ENCODE results near the gene RAB7A.
"Not testable (repeated sequence)": the region's sequence is repeated elsewhere in the genome, so short reads cannot be mapped to it uniquely, and the experiment has no call there.

Gene RAB7A

GRCh38 chr3:128760881-128761280 is 34.9 kb downstream of the RAB7A start:
- no peak for DNase-seq

DNA sequence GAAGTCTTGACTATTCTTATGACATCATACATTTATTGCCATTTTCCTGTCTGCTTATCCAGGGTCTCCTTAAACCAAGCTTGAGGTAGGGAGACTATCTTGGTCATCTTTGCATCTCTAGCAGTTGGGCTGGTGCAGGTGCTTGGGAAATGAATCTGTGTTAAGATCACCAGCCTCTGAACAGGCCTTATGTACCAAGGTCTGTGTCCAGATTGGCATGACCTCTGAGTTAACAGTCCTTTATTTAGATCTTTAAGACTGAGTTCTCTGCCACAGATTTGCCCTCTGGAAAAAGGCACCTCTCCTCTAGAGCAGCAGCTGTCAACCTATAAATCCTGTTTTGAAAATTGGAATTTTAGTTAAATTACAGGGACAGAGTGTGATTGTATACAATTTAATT is 35.4 kb downstream of the RAB7A start:
- DNase-seq, result no peak

GRCh38 chr3:128763967-128764366 is 38.0 kb downstream of the RAB7A start:
- no peak for DNase-seq

GRCh38 chr3:128764863-128765262 is 38.9 kb downstream of the RAB7A start:
- DNase-seq, result no peak

DNA sequence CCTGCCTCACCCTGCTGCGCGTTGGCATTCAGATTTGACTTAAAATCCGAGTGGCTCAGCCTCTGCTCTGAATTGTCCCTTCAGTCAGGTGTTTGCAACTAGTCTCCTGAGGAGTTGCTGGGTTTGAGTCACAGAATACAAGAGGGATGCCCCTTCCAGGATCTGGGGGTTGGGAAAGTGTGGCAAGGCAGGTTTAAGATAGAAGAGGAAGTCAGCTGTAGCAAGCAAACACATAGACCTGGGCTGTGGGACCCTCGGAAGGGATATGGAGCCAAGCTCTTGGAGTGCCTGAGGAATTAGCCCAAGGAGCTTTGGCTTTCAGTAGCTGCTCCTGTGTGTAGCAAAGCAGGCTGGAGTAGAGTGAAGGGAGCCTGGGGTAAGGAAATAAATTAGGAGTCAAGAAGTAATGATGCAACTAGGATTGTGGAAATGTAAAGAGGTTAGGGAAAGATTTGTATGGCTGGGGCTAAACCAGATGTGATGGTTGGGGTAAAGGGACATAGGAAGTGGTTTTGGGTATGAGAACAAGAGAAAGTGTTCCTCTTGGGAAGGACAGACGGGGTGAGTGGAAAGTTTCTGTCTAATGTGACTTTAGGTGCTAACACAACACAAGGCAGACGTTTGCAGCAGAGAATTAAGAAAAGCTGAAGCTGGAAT is 41.2 kb downstream of the RAB7A start:
- DNase-seq, result no peak

GRCh38 chr3:128768471-128768870 is 42.5 kb downstream of the RAB7A start:
- DNase-seq, result no peak

DNA sequence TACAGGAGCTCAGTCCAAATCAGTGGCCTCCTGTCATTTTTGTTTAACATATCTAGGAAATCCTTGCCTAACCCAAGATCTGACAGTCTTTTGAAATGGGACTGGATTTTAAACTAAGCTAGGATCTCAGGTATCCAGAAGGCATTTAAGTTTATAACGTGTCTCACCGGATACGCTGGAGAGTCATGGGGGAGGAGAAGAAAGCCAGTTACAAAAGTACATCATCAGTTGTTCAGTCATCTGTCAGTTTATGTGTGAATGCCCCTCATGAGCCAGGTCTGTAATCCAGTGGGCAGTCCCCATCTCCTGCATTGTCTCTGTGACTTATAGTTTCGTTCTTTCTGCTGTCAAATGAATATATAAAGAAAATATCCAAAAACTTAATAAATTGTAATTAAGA is 44.4 kb downstream of the RAB7A start:
- peak; percentile 37 for DNase-seq

GRCh38 chr3:128773189-128773588 is 47.2 kb downstream of the RAB7A start:
- DNase-seq, result not testable (repeated sequence)

GRCh38 chr3:128773592-128773991 is 47.6 kb downstream of the RAB7A start:
- peak; percentile 54 for DNase-seq

- no peak for DNase-seq
Measured at GRCh38 chr3:128775241-128775640, 49.3 kb downstream of the RAB7A start.

GRCh38 chr3:128775906-128776542 is 50.0 kb downstream of the RAB7A start:
- no peak for DNase-seq

DNA sequence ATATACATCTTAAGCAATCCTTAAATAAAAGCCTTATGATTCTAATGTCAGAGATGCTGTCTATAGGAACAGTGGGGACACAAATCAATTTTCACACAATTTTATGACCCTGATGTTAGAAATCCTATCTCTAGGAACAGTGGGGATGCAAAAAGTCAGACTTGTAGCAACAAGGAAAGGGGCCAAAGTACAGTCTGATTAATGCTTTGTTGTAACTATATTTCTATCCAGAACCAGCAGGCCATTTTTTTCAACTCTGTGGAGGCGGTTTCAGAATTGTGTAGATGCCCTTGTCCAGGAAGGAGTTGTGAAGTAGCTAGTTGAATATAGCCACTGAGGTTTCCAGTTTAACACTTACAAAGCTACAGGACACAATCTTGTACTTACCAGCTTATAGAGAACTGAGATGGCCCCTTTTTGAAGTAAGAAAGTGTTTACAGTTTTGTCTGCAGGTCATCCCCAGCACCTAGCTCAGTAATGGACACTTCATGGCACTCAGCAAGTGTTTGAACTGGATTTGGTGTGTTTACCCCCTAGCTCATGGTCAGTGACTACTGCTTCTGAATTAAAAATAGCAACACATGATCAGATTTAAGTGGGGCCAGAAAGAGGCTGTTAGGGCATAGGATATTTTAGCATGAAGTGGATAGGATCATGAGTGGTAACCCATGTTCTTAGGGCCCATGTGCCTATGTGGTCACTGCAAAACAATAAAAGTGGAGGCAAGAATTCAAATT is 54.3 kb downstream of the RAB7A start:
- DNase-seq, result no peak

- peak; percentile 68 for DNase-seq
Measured at GRCh38 chr3:128781164-128781563, 55.2 kb downstream of the RAB7A start.

DNA sequence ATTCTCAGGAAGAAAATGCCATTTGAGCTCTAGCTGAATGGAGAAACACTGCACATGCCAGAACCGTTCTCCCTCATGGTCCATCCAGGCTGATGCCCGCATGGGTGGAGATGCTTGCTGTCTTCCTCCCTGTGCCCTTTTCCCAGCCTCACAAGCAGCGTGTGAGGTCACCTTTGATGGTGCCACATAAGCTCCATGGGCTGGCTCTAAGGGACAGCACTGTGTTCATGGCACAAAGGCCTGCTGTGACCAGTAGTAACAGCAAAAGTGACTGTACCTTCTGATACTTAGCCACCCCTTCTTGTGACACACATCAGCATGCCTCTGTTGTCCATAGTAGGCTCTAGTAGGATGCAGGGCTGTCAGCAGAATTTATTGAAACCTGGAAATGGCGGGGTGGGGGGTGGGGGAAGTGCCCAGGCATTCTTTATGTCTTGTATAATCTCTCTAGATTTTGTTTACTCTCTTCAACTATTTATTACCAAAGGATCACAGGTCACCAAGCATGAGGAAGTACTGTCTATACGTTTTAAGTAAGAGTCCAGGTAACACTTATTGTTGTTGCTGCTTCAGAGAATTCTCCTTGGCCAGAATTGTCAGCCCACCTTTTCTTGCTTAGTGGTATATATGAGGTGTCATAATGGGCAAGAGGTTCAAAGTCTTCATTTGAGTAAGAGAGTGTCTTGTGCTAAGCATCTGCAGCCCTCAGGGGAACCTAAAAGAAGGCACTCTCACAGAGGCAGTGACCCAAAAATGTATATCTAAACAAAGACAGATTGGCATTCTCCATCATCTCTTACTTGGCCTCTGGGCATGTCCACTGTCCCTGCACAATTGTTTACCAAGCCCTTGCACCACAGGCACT is 56.5 kb downstream of the RAB7A start:
- no peak for DNase-seq

- DNase-seq, result no peak
Measured at GRCh38 chr3:128783774-128784173, 57.8 kb downstream of the RAB7A start.

- DNase-seq, result peak; percentile 84
Measured at GRCh38 chr3:128784232-128784631, 58.2 kb downstream of the RAB7A start.

- DNase-seq, result no peak
Measured at GRCh38 chr3:128784843-128785242, 58.9 kb downstream of the RAB7A start.

- no peak for DNase-seq
Measured at GRCh38 chr3:128786434-128787020, 60.5 kb downstream of the RAB7A start.

GRCh38 chr3:128787256-128788253 is 61.6 kb downstream of the RAB7A start:
- peak; percentile 53 for DNase-seq

GRCh38 chr3:128788268-128788869 is 62.4 kb downstream of the RAB7A start:
- DNase-seq, result no peak
